NCI-H1417 treated with DMSO at 0.1 percent for 48 hours (cell line): ENCODE results near the gene EIF2B2.
A peak's percentile ranks its signal among the peaks of the same experiment; 100 is the strongest.

ENCODE experiments used
- DNase-seq: peaks from one replicate; lab custom pipeline; 2025; lab: John Stamatoyannopoulos, UW

Gene EIF2B2

GRCh38 chr14:75002392-75003249 lies at the start of gene EIF2B2:
Gene EIF2B2 (plus strand): TSS chr14:75002921. CDS start chr14:75002991, 70 bp downstream.
- peak; percentile 91 for DNase-seq

- DNase-seq = no peak
These were observed 49.0 kb upstream of the EIF2B2 start for GRCh38 chr14:74953686-74954085.

- DNase-seq = no peak
These were observed 48.3 kb upstream of the EIF2B2 start for GRCh38 chr14:74954232-74954946.

GRCh38 chr14:74954947-74955228 lies 47.8 kb upstream of the EIF2B2 start:
- DNase-seq = no peak

GRCh38 chr14:74955229-74956026 lies 47.3 kb upstream of the EIF2B2 start, which contains the start of gene PGF:
Gene PGF (minus strand): TSS chr14:74955597. CDS start chr14:74955242, 355 bp downstream.
- no peak for DNase-seq

- no peak for DNase-seq
These were observed 46.8 kb upstream of the EIF2B2 start for GRCh38 chr14:74956027-74956279.

- DNase-seq = no peak
These were observed 46.2 kb upstream of the EIF2B2 start for GRCh38 chr14:74956280-74957072.

GRCh38 chr14:74959596-74960180 lies 43.0 kb upstream of the EIF2B2 start:
- DNase-seq = no peak

- no peak for DNase-seq
These were observed 42.0 kb upstream of the EIF2B2 start for GRCh38 chr14:74960736-74961135.

GRCh38 chr14:74961238-74961911 lies 41.3 kb upstream of the EIF2B2 start:
- no peak for DNase-seq

- DNase-seq = no peak
These were observed 40.7 kb upstream of the EIF2B2 start for GRCh38 chr14:74962046-74962445.

GRCh38 chr14:74962493-74962892 lies 40.2 kb upstream of the EIF2B2 start:
- DNase-seq = no peak

GRCh38 chr14:74963178-74963704 lies 39.5 kb upstream of the EIF2B2 start:
- DNase-seq = no peak

GRCh38 chr14:74963705-74964271 lies 38.9 kb upstream of the EIF2B2 start:
- no peak for DNase-seq

- no peak for DNase-seq
These were observed 37.8 kb upstream of the EIF2B2 start for GRCh38 chr14:74964787-74965485.

GRCh38 chr14:74965486-74966153 lies 37.1 kb upstream of the EIF2B2 start:
- DNase-seq = no peak

- no peak for DNase-seq
These were observed 33.9 kb upstream of the EIF2B2 start for GRCh38 chr14:74968811-74969210.

- DNase-seq = no peak
These were observed 29.6 kb upstream of the EIF2B2 start for GRCh38 chr14:74973003-74973653.

- no peak for DNase-seq
These were observed 28.8 kb upstream of the EIF2B2 start for GRCh38 chr14:74973905-74974363.
